GM12878 (cell line): ENCODE results near the gene ZNF2. TPM values are rescaled to one million over a fixed set of nuclear protein-coding genes. Genes with fewer than 3 reads are reported as not detected.

Experiments
- ATAC-seq: fragments of 200-7000 bp; cut with Tn5 transposase; 3 replicates; pipeline ENCODE4 v1.9.1; 2020; ENCODE audit warnings: mild to moderate bottlenecking, moderate library complexity
- BruUV-seq: library from RNA; stranded (reverse); fragments of 400-500 nt; replicated peaks from 2 replicates; lab custom pipeline; 2021; lab: Mats Ljungman, UMichigan
- CTCF ChIA-PET: fragments of 300-600 bp; sonication (Branson Sonifier 250); formaldehyde crosslinking; extraction: SDS; loops from one replicate; lab custom pipeline; 2021; ENCODE audit warnings: inconsistent platforms; lab: Yijun Ruan, JAX
- POLR2A ChIA-PET: fragments of 350-600 bp; formaldehyde crosslinking; extraction: SDS; loops from one replicate; lab custom pipeline; 2021; ENCODE audit warnings: inconsistent platforms; lab: Charles Lee
- RAD21 ChIA-PET: fragments of 300-600 bp; sonication (Branson Sonifier 250); formaldehyde crosslinking; loops from one replicate; lab custom pipeline; 2023; ENCODE audit warnings: antibody characterized with exemption; ENCODE audit not compliant: unreplicated experiment; lab: Charles Lee
- SMC1A ChIA-PET: fragments of 300-600 bp; sonication (Branson Sonifier 250); formaldehyde crosslinking; loops from one replicate; lab custom pipeline; 2023; ENCODE audit not compliant: unreplicated experiment, uncharacterized antibody; lab: Charles Lee
- DNase-seq: peaks from one replicate; pipeline ENCODE4 v3.0.0-alpha.2; 2011; ENCODE audit warnings: low read depth, low spot score
- FAIRE-seq: peaks from 3 replicates; lab custom pipeline; 2011; peaks lifted over from hg19 to GRCh38; lab: Jason Lieb, UNC
- H2AFZ ChIP-seq: 2 replicates; pipeline ENCODE4 v1.6.0; 2011; ENCODE audit warnings: low read depth, low read length, control low read depth; ENCODE audit not compliant: control insufficient read depth
- H3K27ac ChIP-seq: 2 replicates; pipeline ENCODE4 v1.5.1; 2011; ENCODE audit warnings: control low read depth; ENCODE audit not compliant: control insufficient read depth, insufficient read depth
- H3K27me3 ChIP-seq, 2 experiments: replicated peaks in 1 of 2; 2 replicates each; pipeline versions ENCODE4 v1.6.0 to v1.6.1; 2011; ENCODE audit warnings: low read length in 1 of 2; ENCODE audit not compliant: control insufficient read depth in 2 of 2, insufficient read depth in 2 of 2
- H3K36me3 ChIP-seq, 2 experiments: 2 replicates each; pipeline ENCODE4 v1.5.1; 2011; ENCODE audit warnings: low read length in 1 of 2; ENCODE audit not compliant: control insufficient read depth in 2 of 2, insufficient read depth in 2 of 2
- H3K4me1 ChIP-seq: 2 replicates; pipeline ENCODE4 v1.6.1; 2011; ENCODE audit warnings: mild to moderate bottlenecking, low read length, moderate library complexity, mixed read lengths; ENCODE audit not compliant: control insufficient read depth, insufficient read depth
- H3K4me2 ChIP-seq: 2 replicates; pipeline ENCODE4 v1.6.0; 2011; ENCODE audit warnings: control low read depth; ENCODE audit not compliant: control insufficient read depth, insufficient read depth
- H3K4me3 ChIP-seq: fragments of 200-600 bp; sonication (generic); 2 replicates; pipeline ENCODE4 v1.5.1; 2016
- H3K79me2 ChIP-seq: 2 replicates; pipeline ENCODE4 v1.6.0; 2011; ENCODE audit warnings: low read length; ENCODE audit not compliant: control insufficient read depth, insufficient read depth
- H3K9ac ChIP-seq: 2 replicates; pipeline ENCODE4 v1.8.0; 2011; ENCODE audit warnings: low read length, control low read depth, mixed read lengths; ENCODE audit not compliant: control insufficient read depth, insufficient read depth
- H3K9me3 ChIP-seq: replicated peaks from 3 replicates; pipeline ENCODE4 v1.5.1; 2011; ENCODE audit warnings: mild to moderate bottlenecking, low read length; ENCODE audit not compliant: control insufficient read depth, insufficient read depth
- H4K20me1 ChIP-seq: 2 replicates; pipeline ENCODE4 v1.6.0; 2011; ENCODE audit not compliant: control insufficient read depth, insufficient read depth
- BACH1 ChIP-seq: fragments of 450-650 bp; IDR thresholded peaks from 2 replicates; pipeline ENCODE4 v1.6.1; 2017; ENCODE audit warnings: mild to moderate bottlenecking, borderline replicate concordance
- BHLHE40 ChIP-seq, 2 experiments: fragments of 450-650 bp in 1 of 2; IDR thresholded peaks; 2 replicates each; pipeline ENCODE4 v1.6.1; 2011 to 2017; ENCODE audit warnings: low read depth in 2 of 2, borderline replicate concordance in 1 of 2, improper control_type of control experiment in 1 of 2, low read length in 1 of 2, mild to moderate bottlenecking in 1 of 2
- EZH2 ChIP-seq: IDR thresholded peaks from 2 replicates; pipeline ENCODE4 v1.6.1; 2012; ENCODE audit warnings: low read depth, mild to moderate bottlenecking, control low read depth, inconsistent platforms, low read length, borderline replicate concordance; ENCODE audit not compliant: control insufficient read depth
- GATAD2B ChIP-seq: fragments of 450-650 bp; conservative IDR thresholded peaks from 2 replicates; pipeline ENCODE4 v1.6.1; 2017; ENCODE audit warnings: low read depth, mild to moderate bottlenecking, moderate library complexity
- MYC ChIP-seq: IDR thresholded peaks from 2 replicates; pipeline ENCODE4 v1.6.1; 2011; ENCODE audit warnings: mild to moderate bottlenecking, low read length, moderate library complexity, inconsistent platforms; ENCODE audit not compliant: insufficient read depth, insufficient replicate concordance, insufficient read length, severe bottlenecking
- NRF1 ChIP-seq: conservative IDR thresholded peaks from 2 replicates; pipeline ENCODE4 v1.6.1; 2011; ENCODE audit warnings: mild to moderate bottlenecking, low read depth, low read length, improper control_type of control experiment
- POLR2A ChIP-seq: IDR thresholded peaks from 2 replicates; pipeline ENCODE4 v1.6.1; 2011; ENCODE audit warnings: low read depth, mild to moderate bottlenecking, low read length
- RB1 ChIP-seq: fragments of 450-650 bp; formaldehyde crosslinking; IDR thresholded peaks from 2 replicates; pipeline ENCODE4 v1.6.1; 2017; ENCODE audit warnings: mild to moderate bottlenecking, borderline replicate concordance
- RBBP5 ChIP-seq: fragments of 200-600 bp; sonication (generic); conservative IDR thresholded peaks from 2 replicates; pipeline ENCODE4 v1.6.1; 2016
- RUNX3 ChIP-seq: IDR thresholded peaks from 2 replicates; pipeline ENCODE4 v1.6.1; 2012; ENCODE audit warnings: low read length, inconsistent platforms
- SMARCA5 ChIP-seq: fragments of 450-650 bp; IDR thresholded peaks from 2 replicates; pipeline ENCODE4 v1.6.1; 2017; ENCODE audit warnings: mild to moderate bottlenecking
- WRNIP1 ChIP-seq: IDR thresholded peaks from 2 replicates; pipeline ENCODE4 v1.6.1; 2011; ENCODE audit warnings: low read depth, low read length, improper control_type of control experiment, borderline replicate concordance
- ZNF687 ChIP-seq: fragments of 450-650 bp; IDR thresholded peaks from 2 replicates; pipeline ENCODE4 v1.6.1; 2017; ENCODE audit warnings: mild to moderate bottlenecking, moderate library complexity
- WGBS: methylation state at CpG from one replicate; pipeline ENCODE4 v1.1.6; 2016; ENCODE audit warnings: low lambda C conversion rate; ENCODE audit not compliant: insufficient replicate concordance, insufficient coverage; ENCODE audit errors: missing lambda C conversion rate; 5-methylcytosine and 5-hydroxymethylcytosine counted together
- in situ Hi-C: fragments of 300-500 bp; cut with MboI; formaldehyde crosslinking; loops from 9 replicates; pipeline ENCODE4 v1.14.3; 2018; ENCODE audit warnings: mixed read lengths
- intact Hi-C: fragments of 100-400 bp; cut with micrococcal nuclease; formaldehyde crosslinking; loops from one replicate; pipeline ENCODE4 v1.14.2; 2022; ENCODE audit not compliant: unreplicated experiment
- polyA plus RNA-seq, 11 experiments: library from polyadenylated mRNA; depleted of rRNA in 4 of 11; unstranded in 6 of 11; stranded (reverse) in 5 of 11; fragments of >200 nt; fragmentation: Nextera tagmentation in 4 of 11; fragmentation: Illumina TruSeq in 1 of 11; extraction: Ambion mirVana in 4 of 11; extraction: Trizol in 1 of 11; gene quantifications; 1 replicate in 1 of 11; 2 replicates in 10 of 11; pipeline versions ENCODE4 v1.2.1 to v1.2.3, GENCODE V29; 2011 to 2016; ENCODE audit warnings: inconsistent platforms in 2 of 11, missing spikeins in 2 of 11, low read depth in 1 of 11
- total RNA-seq, 4 experiments: library from RNA; depleted of rRNA in 3 of 4; stranded (reverse); fragments of >200 nt in 3 of 4; fragmentation: Illumina TruSeq in 1 of 4; extraction: Trizol in 1 of 4; gene quantifications; 2 replicates each; pipeline versions ENCODE4 v1.2.1 to v1.2.3, GENCODE V29; 2013 to 2021
- TF ChIP-seq, protein P1 (sequence below): fragments of 450-650 bp; IDR thresholded peaks from 2 replicates; pipeline ENCODE4 v1.6.1; 2016; ENCODE audit warnings: mild to moderate bottlenecking
- TF ChIP-seq, protein P2 (sequence below): IDR thresholded peaks from 2 replicates; pipeline ENCODE4 v1.6.1; 2012; ENCODE audit warnings: low read depth, low read length, improper control_type of control experiment

Gene ZNF2
- total and polyA plus RNA-seq, 10 of the 15 experiments (the other 5 are each of a cell fraction or from before 2014, with no cell fraction given) = 2.4 to 5.1 (median 3.5) TPM

DNA sequence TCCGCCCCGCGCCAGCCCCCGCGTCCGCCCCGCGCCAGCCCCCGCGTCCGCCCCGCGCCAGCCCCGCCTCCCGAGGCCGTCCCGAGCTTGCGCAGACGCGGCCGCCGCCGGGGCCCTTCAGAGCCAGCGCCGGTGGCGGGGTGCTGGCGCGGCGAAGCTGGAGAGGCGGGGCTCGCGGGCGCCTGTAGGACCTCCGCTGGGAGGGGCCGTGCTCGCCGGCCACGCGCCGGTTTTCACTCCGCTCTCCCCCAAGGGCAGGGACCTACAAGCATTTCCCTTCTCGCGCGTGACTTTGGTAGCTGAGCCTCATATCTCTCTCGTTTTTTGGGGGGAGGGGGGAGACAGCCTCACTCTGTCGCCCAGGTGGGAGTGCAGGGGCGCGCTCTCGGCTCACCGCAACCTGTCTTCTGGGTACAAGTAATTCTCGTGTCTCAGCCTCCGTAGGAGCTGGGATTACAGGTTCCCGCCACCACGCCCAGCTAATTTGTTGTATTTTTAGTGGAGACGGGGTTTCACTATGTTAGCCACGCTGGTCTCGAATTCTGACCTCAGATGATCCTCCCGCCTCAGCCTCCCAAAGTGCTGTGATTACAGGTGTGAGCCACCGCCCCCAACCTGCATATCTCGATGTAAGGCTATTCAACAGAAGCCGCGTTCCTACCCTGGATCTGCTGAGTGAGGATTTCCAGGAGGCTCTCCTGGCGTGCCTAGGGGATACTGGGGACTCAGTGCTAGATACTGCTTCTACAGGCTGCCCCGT is 5.7 kb upstream of the ZNF2 start, which contains the start of gene ZNF514:
TSS of gene ZNF514 (minus strand) at position 159 of the 760 bp plus-strand sequence. CDS start 6,595 bp downstream, outside the sequence.
- in situ Hi-C loops = no loop called here
- Histone ChIP-seq H3K9ac (peak within 1 kb of the TSS; percentile 72), H3K36me3 (peaks cover 0 to 3% of the 10 kb centered on the region in 2 experiments; a peak in 1 of 4 replicates), H3K4me3 (peak within 1 kb of the TSS; percentile 78), H3K27ac (no peak within 1 kb of the TSS), H3K9me3 (peaks cover 3% of the 10 kb centered on the region; the same call in 1 of the 3 replicates), H3K79me2 (peaks cover 6% of the 10 kb centered on the region), H2AFZ (peak within 1 kb of the TSS; percentile 96), H3K27me3 (no peaks in the 10 kb centered on the region), H3K4me2 (peak within 1 kb of the TSS; percentile 94), H4K20me1 (no peaks in the 10 kb centered on the region), H3K4me1 (peaks cover 3% of the 10 kb centered on the region; the same call in 1 of the 2 replicates)
- 19% methylated on average over 44 of the region's 64 CpGs for WGBS
- DNase-seq (no peak), FAIRE-seq (no peak), ATAC-seq (peak; percentile 96)
- POLR2A ChIA-PET = interaction anchor here (2.1 kb wide), 1 partner anchor 38 kb away, joined by 6 read pairs; the partner anchor contains the start of gene MRPS5
- SMC1A ChIA-PET = no interaction called here
- CTCF ChIA-PET = interaction anchor here (0.9 to 1.5 kb wide), 3 partner anchors 38 to 83 kb away, joined by 3 to 4 read pairs (median 3); partner anchors contain the start of gene MRPS5
- RAD21 ChIA-PET = interaction anchor here (0.6 to 1.2 kb wide), 3 partner anchors 27 to 44 kb away, joined by 3 to 7 read pairs (median 5); partner anchors contain the start of gene MRPS5
- no TSS peak for BruUV-seq
- TF ChIP-seq RUNX3 (peak; percentile 26; the same call in 1 of the 2 replicates), MYC (no peak), NRF1 (peak; percentile 40), EZH2 (no peak), RBBP5 (no peak), GATAD2B (0 out of 2 replicates have a peak, but pooled peaks have one; percentile 26), BHLHE40 (IDR thresholded peaks at IDR 0.05; ENCODE audit: borderline replicate concordance in 1 of 2, low read depth in 2 of 2, low read length in 1 of 2) (peak in 1 of 2 experiments; percentile 64; a peak in 2 of 4 replicates), SMARCA5 (0 out of 2 replicates have a peak, but pooled peaks have one; percentile 24), BACH1 (0 out of 2 replicates have a peak, but pooled peaks have one; percentile 49), ZNF687 (0 out of 2 replicates have a peak, but pooled peaks have one; percentile 14), RB1 (0 out of 2 replicates have a peak, but pooled peaks have one; percentile 21), WRNIP1 (no peak), POLR2A (peak; percentile 34)
- TF ChIP-seq, protein P1, sequence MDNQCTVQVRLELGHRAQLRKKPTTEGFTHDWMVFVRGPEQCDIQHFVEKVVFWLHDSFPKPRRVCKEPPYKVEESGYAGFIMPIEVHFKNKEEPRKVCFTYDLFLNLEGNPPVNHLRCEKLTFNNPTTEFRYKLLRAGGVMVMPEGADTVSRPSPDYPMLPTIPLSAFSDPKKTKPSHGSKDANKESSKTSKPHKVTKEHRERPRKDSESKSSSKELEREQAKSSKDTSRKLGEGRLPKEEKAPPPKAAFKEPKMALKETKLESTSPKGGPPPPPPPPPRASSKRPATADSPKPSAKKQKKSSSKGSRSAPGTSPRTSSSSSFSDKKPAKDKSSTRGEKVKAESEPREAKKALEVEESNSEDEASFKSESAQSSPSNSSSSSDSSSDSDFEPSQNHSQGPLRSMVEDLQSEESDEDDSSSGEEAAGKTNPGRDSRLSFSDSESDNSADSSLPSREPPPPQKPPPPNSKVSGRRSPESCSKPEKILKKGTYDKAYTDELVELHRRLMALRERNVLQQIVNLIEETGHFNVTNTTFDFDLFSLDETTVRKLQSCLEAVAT = peak; percentile 62
- TF ChIP-seq, protein P2, sequence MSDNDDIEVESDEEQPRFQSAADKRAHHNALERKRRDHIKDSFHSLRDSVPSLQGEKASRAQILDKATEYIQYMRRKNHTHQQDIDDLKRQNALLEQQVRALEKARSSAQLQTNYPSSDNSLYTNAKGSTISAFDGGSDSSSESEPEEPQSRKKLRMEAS = peak; percentile 41; the same call in 1 of the 2 replicates
- intact Hi-C loops = loop anchor here (5.0 kb wide), 1 partner anchor 148 kb away; no protein-coding TSS in a partner anchor
